ENCODE results near the gene PIMREG. TPM values are rescaled to one million over a fixed set of nuclear protein-coding genes. Genes with fewer than 3 reads are reported as not detected.

PIMREG gene
- total RNA-seq, 1 donor from 2014 or later: 8.9 TPM

- no peak for DNase-seq (ENCODE audit: low spot score)
- no peaks in the 10 kb centered on the region for H3K4me1 Mint-ChIP-seq (ENCODE audit: low read depth)
- H3K9me3 Mint-ChIP-seq: no peaks in the 10 kb centered on the region
- H3K4me3 Mint-ChIP-seq (ENCODE audit: low read depth): no peak overlapping the region
- no peak overlapping the region for H3K27ac Mint-ChIP-seq
- H3K36me3 Mint-ChIP-seq (ENCODE audit: low read depth): no peaks in the 10 kb centered on the region
- intact Hi-C loops (cut with micrococcal nuclease): loop anchor here (5.0 kb wide), 1 partner anchor 172 kb away; the partner anchor contains the start of genes KIAA0753 and TXNDC17
- H3K27me3 Mint-ChIP-seq (ENCODE audit: low read depth): peaks cover 2% of the 10 kb centered on the region
These were observed 26.0 kb downstream of the PIMREG start for GRCh38 chr17:6470146-6470718.

GRCh38 chr17:6470751-6471521 is 26.7 kb downstream of the PIMREG start:
- Mint-ChIP-seq H3K4me1 (ENCODE audit: low read depth) (no peaks in the 10 kb centered on the region), H3K36me3 (ENCODE audit: low read depth) (no peaks in the 10 kb centered on the region), H3K27me3 (ENCODE audit: low read depth) (no peaks in the 10 kb centered on the region), H3K9me3 (no peaks in the 10 kb centered on the region), H3K27ac (no peak overlapping the region), H3K4me3 (ENCODE audit: low read depth) (no peak overlapping the region)
- intact Hi-C loops (cut with micrococcal nuclease): loop anchor here (5.0 kb wide), 1 partner anchor 171 kb away; the partner anchor contains the start of genes KIAA0753 and TXNDC17
- no peak for DNase-seq (ENCODE audit: low spot score)

GRCh38 chr17:6471531-6472465 is 27.5 kb downstream of the PIMREG start:
- no peaks in the 10 kb centered on the region for H3K9me3 Mint-ChIP-seq
- no peak overlapping the region for H3K4me3 Mint-ChIP-seq (ENCODE audit: low read depth)
- H3K27ac Mint-ChIP-seq: no peak overlapping the region
- no peaks in the 10 kb centered on the region for H3K27me3 Mint-ChIP-seq (ENCODE audit: low read depth)
- H3K4me1 Mint-ChIP-seq (ENCODE audit: low read depth): no peaks in the 10 kb centered on the region
- no peak for DNase-seq (ENCODE audit: low spot score)
- intact Hi-C loops (cut with micrococcal nuclease): loop anchor here (5.0 kb wide), 1 partner anchor 171 kb away; the partner anchor contains the start of genes KIAA0753 and TXNDC17
- no peaks in the 10 kb centered on the region for H3K36me3 Mint-ChIP-seq (ENCODE audit: low read depth)

- Mint-ChIP-seq H3K36me3 (ENCODE audit: low read depth) (no peaks in the 10 kb centered on the region), H3K27ac (no peak overlapping the region), H3K4me3 (ENCODE audit: low read depth) (no peak overlapping the region), H3K4me1 (ENCODE audit: low read depth) (no peaks in the 10 kb centered on the region), H3K9me3 (no peaks in the 10 kb centered on the region), H3K27me3 (ENCODE audit: low read depth) (no peaks in the 10 kb centered on the region)
- no peak for DNase-seq (ENCODE audit: low spot score)
- intact Hi-C loops (cut with micrococcal nuclease): loop anchor here (5.0 kb wide), 1 partner anchor 170 kb away; the partner anchor contains the start of genes KIAA0753 and TXNDC17
These were observed 28.3 kb downstream of the PIMREG start for GRCh38 chr17:6472517-6472916.

GRCh38 chr17:6473128-6473767 is 29.0 kb downstream of the PIMREG start:
- no peaks in the 10 kb centered on the region for H3K9me3 Mint-ChIP-seq
- H3K27ac Mint-ChIP-seq: no peak overlapping the region
- no peaks in the 10 kb centered on the region for H3K4me1 Mint-ChIP-seq (ENCODE audit: low read depth)
- DNase-seq (ENCODE audit: low spot score): peak; percentile 49
- H3K36me3 Mint-ChIP-seq (ENCODE audit: low read depth): no peaks in the 10 kb centered on the region
- intact Hi-C loops (cut with micrococcal nuclease): loop anchor here (5.0 kb wide), 1 partner anchor 169 kb away; the partner anchor contains the start of genes KIAA0753 and TXNDC17
- no peak overlapping the region for H3K4me3 Mint-ChIP-seq (ENCODE audit: low read depth)
- H3K27me3 Mint-ChIP-seq (ENCODE audit: low read depth): no peaks in the 10 kb centered on the region

GRCh38 chr17:6474376-6474775 is 30.1 kb downstream of the PIMREG start:
- Mint-ChIP-seq H3K4me3 (ENCODE audit: low read depth) (no peak overlapping the region), H3K27ac (no peak overlapping the region), H3K4me1 (ENCODE audit: low read depth) (no peaks in the 10 kb centered on the region), H3K9me3 (no peaks in the 10 kb centered on the region), H3K27me3 (ENCODE audit: low read depth) (no peaks in the 10 kb centered on the region), H3K36me3 (ENCODE audit: low read depth) (no peaks in the 10 kb centered on the region)
- intact Hi-C loops (cut with micrococcal nuclease): loop anchor here (5.0 kb wide), 1 partner anchor 168 kb away; the partner anchor contains the start of genes KIAA0753 and TXNDC17
- no peak for DNase-seq (ENCODE audit: low spot score)

- Mint-ChIP-seq H3K27me3 (ENCODE audit: low read depth) (no peaks in the 10 kb centered on the region), H3K36me3 (ENCODE audit: low read depth) (no peaks in the 10 kb centered on the region), H3K27ac (no peak overlapping the region), H3K9me3 (no peaks in the 10 kb centered on the region), H3K4me1 (ENCODE audit: low read depth) (no peaks in the 10 kb centered on the region), H3K4me3 (ENCODE audit: low read depth) (no peak overlapping the region)
- no peak for DNase-seq (ENCODE audit: low spot score)
- intact Hi-C loops (cut with micrococcal nuclease): loop anchor here (5.0 kb wide), 1 partner anchor 167 kb away; the partner anchor contains the start of genes KIAA0753 and TXNDC17
These were observed 30.7 kb downstream of the PIMREG start for GRCh38 chr17:6474906-6475305.

GRCh38 chr17:6475411-6475810 is 31.2 kb downstream of the PIMREG start:
- Mint-ChIP-seq H3K36me3 (ENCODE audit: low read depth) (no peaks in the 10 kb centered on the region), H3K4me3 (ENCODE audit: low read depth) (no peak overlapping the region), H3K27ac (no peak overlapping the region), H3K27me3 (ENCODE audit: low read depth) (no peaks in the 10 kb centered on the region), H3K9me3 (no peaks in the 10 kb centered on the region), H3K4me1 (ENCODE audit: low read depth) (no peaks in the 10 kb centered on the region)
- intact Hi-C loops (cut with micrococcal nuclease): no loop called here
- DNase-seq (ENCODE audit: low spot score): no peak

GRCh38 chr17:6476076-6476809 is 32.0 kb downstream of the PIMREG start:
- DNase-seq (ENCODE audit: low spot score): no peak
- no peaks in the 10 kb centered on the region for H3K27me3 Mint-ChIP-seq (ENCODE audit: low read depth)
- no peaks in the 10 kb centered on the region for H3K4me1 Mint-ChIP-seq (ENCODE audit: low read depth)
- H3K4me3 Mint-ChIP-seq (ENCODE audit: low read depth): no peak overlapping the region
- H3K27ac Mint-ChIP-seq: no peak overlapping the region
- no peaks in the 10 kb centered on the region for H3K9me3 Mint-ChIP-seq
- no peaks in the 10 kb centered on the region for H3K36me3 Mint-ChIP-seq (ENCODE audit: low read depth)
- intact Hi-C loops (cut with micrococcal nuclease): no loop called here

GRCh38 chr17:6476810-6477179 is 32.5 kb downstream of the PIMREG start:
- no peak overlapping the region for H3K4me3 Mint-ChIP-seq (ENCODE audit: low read depth)
- no peak for DNase-seq (ENCODE audit: low spot score)
- intact Hi-C loops (cut with micrococcal nuclease): no loop called here
- H3K36me3 Mint-ChIP-seq (ENCODE audit: low read depth): no peaks in the 10 kb centered on the region
- no peak overlapping the region for H3K27ac Mint-ChIP-seq
- no peaks in the 10 kb centered on the region for H3K4me1 Mint-ChIP-seq (ENCODE audit: low read depth)
- H3K27me3 Mint-ChIP-seq (ENCODE audit: low read depth): no peaks in the 10 kb centered on the region
- no peaks in the 10 kb centered on the region for H3K9me3 Mint-ChIP-seq

GRCh38 chr17:6477831-6478383 is 33.7 kb downstream of the PIMREG start:
- no peaks in the 10 kb centered on the region for H3K4me1 Mint-ChIP-seq (ENCODE audit: low read depth)
- no peaks in the 10 kb centered on the region for H3K27me3 Mint-ChIP-seq (ENCODE audit: low read depth)
- no peaks in the 10 kb centered on the region for H3K9me3 Mint-ChIP-seq
- no peaks in the 10 kb centered on the region for H3K36me3 Mint-ChIP-seq (ENCODE audit: low read depth)
- no peak for DNase-seq (ENCODE audit: low spot score)
- intact Hi-C loops (cut with micrococcal nuclease): no loop called here
- H3K27ac Mint-ChIP-seq: no peak overlapping the region
- no peak overlapping the region for H3K4me3 Mint-ChIP-seq (ENCODE audit: low read depth)

Measured in activated T-helper 2 cell treated with anti-CD3 and anti-CD28 coated beads, Interferon-gamma antibody, Interleukin-2, Interleukin-4, amounts not matched to agents 10 μg/mL and 5 μg/mL and 100 μg/mL, durations not matched to agents 14 hours and 24 hours and 36 hours (primary cell).